ENCODE data around the gene FAAP20. TPM values are rescaled to one million over a fixed set of nuclear protein-coding genes. Genes with fewer than 3 reads are reported as not detected.

The FAAP20 gene
- total RNA-seq, 1 experiment from 2014 or later: 112 TPM

- TF ChIP-seq SIN3A (IDR thresholded peaks at IDR 0.05; ENCODE audit: low read depth) (no peak), MAX (IDR thresholded peaks at IDR 0.05) (no peak)
- TF ChIP-seq, protein P1, sequence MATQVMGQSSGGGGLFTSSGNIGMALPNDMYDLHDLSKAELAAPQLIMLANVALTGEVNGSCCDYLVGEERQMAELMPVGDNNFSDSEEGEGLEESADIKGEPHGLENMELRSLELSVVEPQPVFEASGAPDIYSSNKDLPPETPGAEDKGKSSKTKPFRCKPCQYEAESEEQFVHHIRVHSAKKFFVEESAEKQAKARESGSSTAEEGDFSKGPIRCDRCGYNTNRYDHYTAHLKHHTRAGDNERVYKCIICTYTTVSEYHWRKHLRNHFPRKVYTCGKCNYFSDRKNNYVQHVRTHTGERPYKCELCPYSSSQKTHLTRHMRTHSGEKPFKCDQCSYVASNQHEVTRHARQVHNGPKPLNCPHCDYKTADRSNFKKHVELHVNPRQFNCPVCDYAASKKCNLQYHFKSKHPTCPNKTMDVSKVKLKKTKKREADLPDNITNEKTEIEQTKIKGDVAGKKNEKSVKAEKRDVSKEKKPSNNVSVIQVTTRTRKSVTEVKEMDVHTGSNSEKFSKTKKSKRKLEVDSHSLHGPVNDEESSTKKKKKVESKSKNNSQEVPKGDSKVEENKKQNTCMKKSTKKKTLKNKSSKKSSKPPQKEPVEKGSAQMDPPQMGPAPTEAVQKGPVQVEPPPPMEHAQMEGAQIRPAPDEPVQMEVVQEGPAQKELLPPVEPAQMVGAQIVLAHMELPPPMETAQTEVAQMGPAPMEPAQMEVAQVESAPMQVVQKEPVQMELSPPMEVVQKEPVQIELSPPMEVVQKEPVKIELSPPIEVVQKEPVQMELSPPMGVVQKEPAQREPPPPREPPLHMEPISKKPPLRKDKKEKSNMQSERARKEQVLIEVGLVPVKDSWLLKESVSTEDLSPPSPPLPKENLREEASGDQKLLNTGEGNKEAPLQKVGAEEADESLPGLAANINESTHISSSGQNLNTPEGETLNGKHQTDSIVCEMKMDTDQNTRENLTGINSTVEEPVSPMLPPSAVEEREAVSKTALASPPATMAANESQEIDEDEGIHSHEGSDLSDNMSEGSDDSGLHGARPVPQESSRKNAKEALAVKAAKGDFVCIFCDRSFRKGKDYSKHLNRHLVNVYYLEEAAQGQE (IDR thresholded peaks at IDR 0.05; ENCODE audit: low read depth): no peak
Measured at GRCh38 chr1:2242814-2243725, 48.5 kb upstream of the FAAP20 start (continued).

- H3K27ac ChIP-seq (ENCODE audit: low read depth, low read length): no peak overlapping the region
- H3K9me3 ChIP-seq (ENCODE audit: control insufficient read depth in 1 of 2, insufficient read depth in 1 of 2, low read depth in 1 of 2, low read length in 2 of 2): no peaks in the 10 kb centered on the region
- no TSS peak for BruUV-seq (replicated peaks)
- H3K4me2 ChIP-seq (ENCODE audit: low read length): no peak overlapping the region
- H3K9ac ChIP-seq (ENCODE audit: low read length): no peak overlapping the region
- ATAC-seq: no peak
- peaks cover 7% of the 10 kb centered on the region; the same call in 1 of the 2 replicates for H4K20me1 ChIP-seq (ENCODE audit: insufficient read depth)
- H3K4me1 ChIP-seq (ENCODE audit: control insufficient read depth in 1 of 2, insufficient read depth in 2 of 2, low read length in 2 of 2): peaks cover 0 to 6% of the 10 kb centered on the region in 2 experiments; a peak in 1 of 4 replicates
- no peak for DNase-seq (ENCODE audit: low read depth, low spot score)
- ChIA-PET POLR2A (interaction anchor here (0.6 kb wide), 1 partner anchor 36 kb away, joined by 3 read pairs; no protein-coding TSS in a partner anchor), RAD21 (ENCODE audit: low non-redundant PET in 1 of 2, low total read pairs in 2 of 2, uncharacterized antibody in 2 of 2, unreplicated experiment in 2 of 2) (no interaction called here), CTCF (no interaction called here)
- intact Hi-C loops (cut with micrococcal nuclease): no loop called here
- no peaks in the 10 kb centered on the region for H3K9me2 ChIP-seq (ENCODE audit: insufficient read depth)
- H3K27me3 ChIP-seq (ENCODE audit: insufficient read depth, low read length): no peaks in the 10 kb centered on the region
- no peak overlapping the region for H2AFZ ChIP-seq (ENCODE audit: low read depth, low read length, poor library complexity, severe bottlenecking)
- H3K79me2 ChIP-seq (ENCODE audit: insufficient read depth, low read length): peaks cover 98% of the 10 kb centered on the region
- H3K36me3 ChIP-seq (ENCODE audit: control insufficient read depth in 1 of 2, insufficient read depth in 2 of 2, low read length in 2 of 2): peaks cover 0 to 6% of the 10 kb centered on the region in 2 experiments; a peak in 2 of 4 replicates
- no peak overlapping the region for H3K4me3 ChIP-seq (replicated peaks in 1 of 2; ENCODE audit: low read depth in 1 of 2, low read length in 2 of 2)
- TF ChIP-seq SRF (IDR thresholded peaks at IDR 0.05; ENCODE audit: low read depth): no peak
- no peak for TF ChIP-seq CBX3 (IDR thresholded peaks at IDR 0.05; ENCODE audit: low read depth)
- TF ChIP-seq ZFX (IDR thresholded peaks at IDR 0.05): no peak
- no peak for TF ChIP-seq RAD21 (IDR thresholded peaks at IDR 0.05; ENCODE audit: low read depth)
- TF ChIP-seq, protein P1 (IDR thresholded peaks at IDR 0.05; ENCODE audit: low read depth): no peak
- TF ChIP-seq TCF7L2 (IDR thresholded peaks at IDR 0.05; ENCODE audit: borderline replicate concordance, extremely low read depth, insufficient read depth, insufficient read length): no peak
- TF ChIP-seq, protein P2, sequence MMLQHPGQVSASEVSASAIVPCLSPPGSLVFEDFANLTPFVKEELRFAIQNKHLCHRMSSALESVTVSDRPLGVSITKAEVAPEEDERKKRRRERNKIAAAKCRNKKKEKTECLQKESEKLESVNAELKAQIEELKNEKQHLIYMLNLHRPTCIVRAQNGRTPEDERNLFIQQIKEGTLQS (IDR thresholded peaks at IDR 0.05): no peak
- no peak for TF ChIP-seq FOSL1 (IDR thresholded peaks at IDR 0.05; ENCODE audit: low read depth)
- no peak for TF ChIP-seq POLR2A (IDR thresholded peaks at IDR 0.05; ENCODE audit: borderline replicate concordance, extremely low read depth, insufficient read depth, insufficient read length)
- no peak for TF ChIP-seq POLR2AphosphoS5 (IDR thresholded peaks at IDR 0.05; ENCODE audit: low read depth, low read length)
- TF ChIP-seq ZBTB33 (IDR thresholded peaks at IDR 0.05; ENCODE audit: extremely low read depth, insufficient replicate concordance, low read length): no peak
- no peak for TF ChIP-seq MAX (IDR thresholded peaks at IDR 0.05)
Measured at GRCh38 chr1:2241820-2242219, 47.2 kb upstream of the FAAP20 start.
